SK-N-SH (cell line): ENCODE measurements around the gene SERPINA7.

Source experiments
- CTCF ChIP-seq: fragments of 200-600 bp; sonication (generic); IDR thresholded peaks from 2 replicates; pipeline ENCODE4 v1.6.1; 2017; ENCODE audit warnings: antibody characterized with exemption, mild to moderate bottlenecking, moderate library complexity
- EP300 ChIP-seq, 2 experiments: IDR thresholded peaks; 2 replicates each; pipeline versions ENCODE4 v1.4.0 to v1.6.1; 2012; ENCODE audit warnings: borderline replicate concordance in 1 of 2, low read depth in 1 of 2, low read length in 1 of 2
- EZH2phosphoT487 ChIP-seq: fragments of 200-600 bp; sonication (generic); IDR thresholded peaks from 2 replicates; pipeline ENCODE4 v1.6.1; 2017; ENCODE audit warnings: low read depth, mixed run types, mild to moderate bottlenecking, antibody characterized with exemption, moderate library complexity, borderline replicate concordance
- NRF1 ChIP-seq: IDR thresholded peaks from 2 replicates; pipeline ENCODE4 v1.6.1; 2012; ENCODE audit warnings: low read depth, mild to moderate bottlenecking, low read length
- POLR2AphosphoS5 ChIP-seq: IDR thresholded peaks from 2 replicates; pipeline ENCODE4 v1.6.1; 2012; ENCODE audit warnings: low read depth, low read length
- RAD21 ChIP-seq: IDR thresholded peaks from 2 replicates; pipeline ENCODE4 v1.6.1; 2012; ENCODE audit warnings: mild to moderate bottlenecking, low read length
- RFX5 ChIP-seq: IDR thresholded peaks from 2 replicates; pipeline ENCODE4 v1.6.1; 2012; ENCODE audit warnings: mild to moderate bottlenecking, improper control_type of control experiment, low read length
- TAF1 ChIP-seq: IDR thresholded peaks from 2 replicates; pipeline ENCODE4 v1.6.1; 2012; ENCODE audit warnings: low read depth, mild to moderate bottlenecking, low read length, moderate library complexity, borderline replicate concordance
- TEAD4 ChIP-seq: IDR thresholded peaks from 2 replicates; pipeline ENCODE4 v1.4.0; 2012; ENCODE audit warnings: mild to moderate bottlenecking, borderline replicate concordance; ENCODE audit not compliant: insufficient read depth
- YY1 ChIP-seq: IDR thresholded peaks from 2 replicates; pipeline ENCODE4 v1.4.0; 2012; ENCODE audit warnings: low read depth, mild to moderate bottlenecking
- ZBTB33 ChIP-seq: IDR thresholded peaks from 2 replicates; pipeline ENCODE4 v1.4.0; 2012; ENCODE audit warnings: low read depth, borderline replicate concordance
- TF ChIP-seq, protein P1 (sequence below): IDR thresholded peaks from 2 replicates; pipeline ENCODE4 v1.4.0; 2012; ENCODE audit warnings: low read depth

DNA sequence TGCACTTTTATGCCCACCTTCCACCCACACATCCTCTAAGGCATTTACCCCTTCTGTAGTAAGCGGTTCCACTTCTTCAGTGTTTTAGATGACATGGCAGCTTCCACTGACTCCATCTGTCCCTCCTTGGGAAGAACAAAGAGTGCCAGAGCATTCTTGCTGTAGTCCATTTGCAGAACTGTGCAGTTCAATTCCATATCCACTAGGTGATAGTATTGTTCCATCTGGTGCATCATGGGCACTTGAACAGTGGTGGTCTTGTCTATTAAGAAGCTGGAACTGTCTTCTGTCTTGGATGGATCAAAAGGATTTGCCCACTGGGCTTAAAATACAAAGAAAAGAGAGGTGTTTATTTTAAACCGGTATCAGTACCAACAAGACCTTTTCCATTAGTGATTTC lies 3.5 kb downstream of the SERPINA7 start:
- TF ChIP-seq CTCF (peak; percentile 39), TEAD4 (no peak), POLR2AphosphoS5 (no peak), EP300 (IDR thresholded peaks at IDR 0.05; ENCODE audit: borderline replicate concordance in 1 of 2, low read depth in 1 of 2, low read length in 1 of 2) (no peak), ZBTB33 (no peak), TAF1 (no peak), RFX5 (no peak), EZH2phosphoT487 (no peak), NRF1 (no peak), RAD21 (peak; percentile 49), YY1 (no peak)
- TF ChIP-seq, protein P1, sequence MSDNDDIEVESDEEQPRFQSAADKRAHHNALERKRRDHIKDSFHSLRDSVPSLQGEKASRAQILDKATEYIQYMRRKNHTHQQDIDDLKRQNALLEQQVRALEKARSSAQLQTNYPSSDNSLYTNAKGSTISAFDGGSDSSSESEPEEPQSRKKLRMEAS = no peak
